GM23338 (cell line): Measurements from ENCODE around the gene CASK.

ENCODE experiments used
- CREB1 ChIP-seq: fragments of 250-450 bp; sonication (Bioruptor Pico); IDR thresholded peaks from 2 replicates; pipeline ENCODE4 v1.5.0; 2020; ENCODE audit warnings: low read depth, mild to moderate bottlenecking, moderate library complexity
- ETS1 ChIP-seq: IDR thresholded peaks from 2 replicates; pipeline ENCODE4 v1.6.1; 2016; ENCODE audit warnings: antibody characterized with exemption
- EZH2 ChIP-seq: fragments of 200-600 bp; sonication (generic); IDR thresholded peaks from one replicate; pipeline ENCODE4 v1.8.0; 2017; ENCODE audit warnings: antibody characterized with exemption, mild to moderate bottlenecking, low read depth; ENCODE audit not compliant: unreplicated experiment
- EZH2phosphoT487 ChIP-seq: fragments of 200-600 bp; sonication (generic); IDR thresholded peaks from one replicate; pipeline ENCODE4 v1.8.1; 2018; ENCODE audit warnings: antibody characterized with exemption; ENCODE audit not compliant: unreplicated experiment
- POLR2AphosphoS5 ChIP-seq: IDR thresholded peaks from 2 replicates; pipeline ENCODE4 v1.6.1; 2016; ENCODE audit warnings: antibody characterized with exemption, low read depth
- TF ChIP-seq, protein P1 (sequence below), 2 experiments: fragments of 200-600 bp in 1 of 2; sonication (generic) in 1 of 2; conservative IDR thresholded peaks; 2 replicates each; pipeline versions ENCODE4 v1.5.1 to v1.6.1; 2016 to 2017; ENCODE audit warnings: antibody characterized with exemption in 2 of 2, low read depth in 2 of 2, mild to moderate bottlenecking in 2 of 2, moderate library complexity in 1 of 2

DNA sequence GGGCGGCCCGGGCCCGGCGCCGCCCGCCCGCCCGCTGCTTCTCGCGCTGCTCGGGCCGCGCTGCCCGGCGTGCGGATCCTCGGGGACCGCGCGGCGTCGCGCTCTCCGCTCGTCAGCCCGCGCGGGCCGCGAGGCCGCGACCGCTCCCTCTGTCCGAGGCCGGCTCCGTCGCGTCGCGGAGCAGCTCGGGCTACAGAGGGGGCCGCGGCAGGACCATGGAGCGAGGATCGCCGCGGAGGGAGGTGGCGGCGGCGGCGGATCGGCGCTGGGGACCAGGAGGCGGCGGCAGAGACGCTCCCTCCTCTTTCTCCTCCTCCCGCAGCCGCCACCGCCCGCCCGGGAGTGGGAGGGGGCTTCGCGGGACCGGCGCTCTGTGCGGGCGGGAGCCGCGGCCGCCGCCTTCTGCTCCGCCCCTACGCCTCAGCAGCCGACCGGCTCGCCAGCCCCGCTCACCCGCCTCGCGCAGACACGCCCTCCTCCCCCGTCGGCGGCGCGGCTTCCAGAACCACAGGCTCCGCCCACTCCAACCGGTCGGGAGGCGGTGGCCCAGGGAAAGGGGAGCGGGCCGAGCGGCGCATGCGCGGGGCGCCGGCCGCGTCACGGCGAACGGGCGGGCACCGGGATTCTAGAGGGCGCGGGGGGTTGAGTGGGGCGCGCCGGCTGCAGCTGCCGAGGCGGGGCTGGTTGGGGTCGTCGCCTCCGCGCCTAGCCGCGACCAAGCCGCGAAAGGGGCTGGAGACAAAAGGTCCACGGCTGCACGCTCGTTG lies at the start of gene CASK:
- TF ChIP-seq, protein P1, sequence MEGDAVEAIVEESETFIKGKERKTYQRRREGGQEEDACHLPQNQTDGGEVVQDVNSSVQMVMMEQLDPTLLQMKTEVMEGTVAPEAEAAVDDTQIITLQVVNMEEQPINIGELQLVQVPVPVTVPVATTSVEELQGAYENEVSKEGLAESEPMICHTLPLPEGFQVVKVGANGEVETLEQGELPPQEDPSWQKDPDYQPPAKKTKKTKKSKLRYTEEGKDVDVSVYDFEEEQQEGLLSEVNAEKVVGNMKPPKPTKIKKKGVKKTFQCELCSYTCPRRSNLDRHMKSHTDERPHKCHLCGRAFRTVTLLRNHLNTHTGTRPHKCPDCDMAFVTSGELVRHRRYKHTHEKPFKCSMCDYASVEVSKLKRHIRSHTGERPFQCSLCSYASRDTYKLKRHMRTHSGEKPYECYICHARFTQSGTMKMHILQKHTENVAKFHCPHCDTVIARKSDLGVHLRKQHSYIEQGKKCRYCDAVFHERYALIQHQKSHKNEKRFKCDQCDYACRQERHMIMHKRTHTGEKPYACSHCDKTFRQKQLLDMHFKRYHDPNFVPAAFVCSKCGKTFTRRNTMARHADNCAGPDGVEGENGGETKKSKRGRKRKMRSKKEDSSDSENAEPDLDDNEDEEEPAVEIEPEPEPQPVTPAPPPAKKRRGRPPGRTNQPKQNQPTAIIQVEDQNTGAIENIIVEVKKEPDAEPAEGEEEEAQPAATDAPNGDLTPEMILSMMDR (conservative IDR thresholded peaks at IDR 0.05; ENCODE audit: low read depth in 2 of 2), result no peak
- TF ChIP-seq EZH2 (no peak), CREB1 (CRISPR knock-in tag) (peak; percentile 47; the same call in 1 of the 2 replicates), ETS1 (no peak), POLR2AphosphoS5 (peak; percentile 52; the same call in 1 of the 2 replicates), EZH2phosphoT487 (no peak)
